ENCODE measurements around the gene ZNF701. TPM values are rescaled to one million over a fixed set of nuclear protein-coding genes. Genes with fewer than 3 reads are reported as not detected.
"Not testable (repeated sequence)": the region's sequence is repeated elsewhere in the genome, so short reads cannot be mapped to it uniquely, and the experiment has no call there.

ZNF701 gene
- total RNA-seq, 1 experiment from 2014 or later = not detected

- TF ChIP-seq CTCF (IDR thresholded peaks at IDR 0.05; ENCODE audit: unreplicated experiment) = no peak
- BruUV-seq (replicated peaks) = no TSS peak
- Mint-ChIP-seq H3K4me1 (ENCODE audit: low read depth, unreplicated experiment) (no peaks in the 10 kb centered on the region), H3K27me3 (ENCODE audit: unreplicated experiment) (no peaks in the 10 kb centered on the region), H3K27ac (ENCODE audit: unreplicated experiment) (no peak overlapping the region), H3K4me3 (ENCODE audit: low read depth, unreplicated experiment) (no peak overlapping the region), H3K9me3 (ENCODE audit: low read depth, unreplicated experiment) (peaks cover 30% of the 10 kb centered on the region), H3K36me3 (ENCODE audit: insufficient read depth, unreplicated experiment) (no peaks in the 10 kb centered on the region)
- CTCF ChIA-PET = no interaction called here
- no peak for DNase-seq
- intact Hi-C loops (cut with micrococcal nuclease; ENCODE audit: unreplicated experiment) = no loop called here
Measured at GRCh38 chr19:52626915-52627314, 56.8 kb downstream of the ZNF701 start.

- H3K4me3 Mint-ChIP-seq (ENCODE audit: low read depth, unreplicated experiment); H3K4me1 Mint-ChIP-seq (ENCODE audit: low read depth, unreplicated experiment); intact Hi-C loops (cut with micrococcal nuclease; ENCODE audit: unreplicated experiment): not testable (repeated sequence)
Measured at GRCh38 chr19:52627441-52627840, 57.4 kb downstream of the ZNF701 start.

GRCh38 chr19:52635786-52636570 lies 65.9 kb downstream of the ZNF701 start:
- H3K4me3 Mint-ChIP-seq (ENCODE audit: low read depth, unreplicated experiment) = no peak overlapping the region
- H3K27ac Mint-ChIP-seq (ENCODE audit: unreplicated experiment) = no peak overlapping the region
- no peaks in the 10 kb centered on the region for H3K4me1 Mint-ChIP-seq (ENCODE audit: low read depth, unreplicated experiment)
- DNase-seq = no peak
- BruUV-seq (replicated peaks) = no TSS peak
- no peaks in the 10 kb centered on the region for H3K27me3 Mint-ChIP-seq (ENCODE audit: unreplicated experiment)
- CTCF ChIA-PET = no interaction called here
- peaks cover 10% of the 10 kb centered on the region for H3K36me3 Mint-ChIP-seq (ENCODE audit: insufficient read depth, unreplicated experiment)
- H3K9me3 Mint-ChIP-seq (ENCODE audit: low read depth, unreplicated experiment) = peaks cover 35% of the 10 kb centered on the region
- no peak for TF ChIP-seq CTCF (IDR thresholded peaks at IDR 0.05; ENCODE audit: unreplicated experiment)
- intact Hi-C loops (cut with micrococcal nuclease; ENCODE audit: unreplicated experiment) = no loop called here

More at GRCh38 chr19:52627441-52627840, 57.4 kb downstream of the ZNF701 start:
- H3K27ac Mint-ChIP-seq (ENCODE audit: unreplicated experiment); H3K36me3 Mint-ChIP-seq (ENCODE audit: insufficient read depth, unreplicated experiment); BruUV-seq (replicated peaks); H3K27me3 Mint-ChIP-seq (ENCODE audit: unreplicated experiment); CTCF ChIA-PET; DNase-seq: not testable (repeated sequence)
- H3K9me3 Mint-ChIP-seq (ENCODE audit: low read depth, unreplicated experiment) = peaks cover 33% of the 10 kb centered on the region

Other genes with a start within 250 kb of the ZNF701 start
- gene ZNF610, start 234.0 kb upstream of the ZNF701 start, total RNA-seq (2022) = not detected in 2 replicates
- gene ZNF880, start 200.4 kb upstream of the ZNF701 start, total RNA-seq (2022) = not detected in 2 replicates
- gene ZNF528, start 172.4 kb upstream of the ZNF701 start, total RNA-seq (2022) = not detected in 2 replicates
- not detected in 2 replicates for gene ZNF534, start 141.1 kb upstream of the ZNF701 start, total RNA-seq (2022)
- gene ZNF578, start 116.7 kb upstream of the ZNF701 start, total RNA-seq (2022) = not detected in 2 replicates
- gene ZNF808, start 42.6 kb upstream of the ZNF701 start, total RNA-seq (2022) = not detected in 2 replicates
- gene ZNF83, start 68.1 kb downstream of the ZNF701 start, total RNA-seq (2022) = 5.3 and 9.5 TPM in 2 replicates
- gene ZNF611, start 164.8 kb downstream of the ZNF701 start, total RNA-seq (2022) = 14.1 and 19.8 TPM in 2 replicates
- 18.4 and 23.4 TPM in 2 replicates for gene ZNF600, start 216.5 kb downstream of the ZNF701 start, total RNA-seq (2022)

Data from Calu3 (cell line).